Breast epithelium (tissue), 4 donors: ENCODE results near the gene NFATC4. TPM values are rescaled to one million over a fixed set of nuclear protein-coding genes. Genes with fewer than 3 reads are reported as not detected.
A peak's percentile ranks its signal among the peaks of the same experiment; 100 is the strongest.

ENCODE experiments used
- DNase-seq, 2 donors: peaks; one replicate each; pipeline ENCODE4 v3.0.0-alpha.2; 2019; ENCODE audit warnings: low spot score in 2 of 2
- H3K27ac ChIP-seq, 2 donors: fragments of 200-600 bp; sonication (generic) in 1 of 2; one replicate each; pipeline ENCODE4 v1.5.1; 2016 to 2019; ENCODE audit warnings: mild to moderate bottlenecking in 1 of 2
- H3K27me3 ChIP-seq, 2 donors: fragments of 200-600 bp; sonication (generic) in 1 of 2; one replicate each; pipeline versions ENCODE4 v1.5.1 to v1.6.0; 2017 to 2019; ENCODE audit warnings: control low read depth in 1 of 2, mild to moderate bottlenecking in 1 of 2
- H3K36me3 ChIP-seq: fragments of 200-600 bp; one replicate; pipeline ENCODE4 v1.5.1; 2019
- H3K4me1 ChIP-seq, 2 donors: fragments of 200-600 bp; sonication (generic); one replicate each; pipeline ENCODE4 v1.5.1; 2016 to 2019; ENCODE audit warnings: control low read depth in 1 of 2
- H3K4me3 ChIP-seq, 3 donors: fragments of 200-600 bp; sonication (generic); 1 replicate in 2 of 3; 2 replicates in 1 of 3; pipeline ENCODE4 v1.5.1; 2016 to 2019; ENCODE audit warnings: mild to moderate bottlenecking in 3 of 3, moderate library complexity in 2 of 3
- H3K9me3 ChIP-seq, 2 donors: fragments of 200-600 bp; sonication (generic) in 1 of 2; one replicate each; pipeline ENCODE4 v1.5.1; 2016 to 2019; ENCODE audit warnings: control low read depth in 1 of 2
- POLR2A ChIP-seq: fragments of 450-650 bp; IDR thresholded peaks from one replicate; pipeline ENCODE4 v1.6.1; 2016; ENCODE audit warnings: antibody characterized with exemption, mild to moderate bottlenecking, moderate library complexity
- POLR2AphosphoS5 ChIP-seq, 3 donors: sonication (generic); formaldehyde crosslinking; IDR thresholded peaks; one replicate each; pipeline ENCODE4 v1.6.1; 2017; ENCODE audit warnings: antibody characterized with exemption in 3 of 3
- intact Hi-C: fragments of 100-400 bp; cut with DNase I; formaldehyde crosslinking; loops from one replicate; pipeline ENCODE4 v1.15.1; 2023; ENCODE audit warnings: low total_unique reads
- total RNA-seq, 3 donors: library from RNA; depleted of rRNA; stranded (reverse); fragments of >200 nt; gene quantifications; one replicate each; pipeline ENCODE4 v1.1.0, GENCODE V29; 2016
- TF ChIP-seq, protein P1 (sequence below), 3 donors: fragments of 450-650 bp; IDR thresholded peaks; one replicate each; pipeline ENCODE4 v1.5.1; 2016 to 2017; ENCODE audit warnings: antibody characterized with exemption in 3 of 3, mild to moderate bottlenecking in 3 of 3, moderate library complexity in 3 of 3

The NFATC4 gene
- total RNA-seq, 3 donors from 2014 or later: 28.6 to 67.2 (median 32.8) TPM

DNA sequence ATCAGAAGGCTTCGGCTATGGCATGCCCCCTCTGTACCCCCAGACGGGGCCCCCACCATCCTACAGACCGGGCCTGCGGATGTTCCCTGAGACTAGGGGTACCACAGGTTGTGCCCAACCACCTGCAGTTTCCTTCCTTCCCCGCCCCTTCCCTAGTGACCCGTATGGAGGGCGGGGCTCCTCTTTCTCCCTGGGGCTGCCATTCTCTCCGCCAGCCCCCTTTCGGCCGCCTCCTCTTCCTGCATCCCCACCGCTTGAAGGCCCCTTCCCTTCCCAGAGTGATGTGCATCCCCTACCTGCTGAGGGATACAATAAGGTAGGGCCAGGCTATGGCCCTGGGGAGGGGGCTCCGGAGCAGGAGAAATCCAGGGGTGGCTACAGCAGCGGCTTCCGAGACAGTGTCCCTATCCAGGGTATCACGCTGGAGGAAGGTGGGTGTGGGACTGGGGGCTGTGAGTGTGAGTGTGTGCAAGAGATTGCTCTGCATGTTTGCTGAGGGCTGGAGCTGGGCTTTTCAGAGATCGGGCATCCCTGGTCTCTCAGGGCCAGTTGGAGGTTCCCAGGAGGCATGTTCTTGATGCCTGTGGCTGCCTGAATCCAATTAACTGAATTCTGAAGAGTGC lies 8.6 kb downstream of the NFATC4 start:
- DNase-seq: no peak
- no peaks in the 10 kb centered on the region for H3K9me3 ChIP-seq
- no peaks in the 10 kb centered on the region for H3K36me3 ChIP-seq
- no peaks in the 10 kb centered on the region for H3K27me3 ChIP-seq
- no peak overlapping the region for H3K4me3 ChIP-seq
- no peaks in the 10 kb centered on the region for H3K4me1 ChIP-seq
- peak overlapping the region in 1 of 2 donors; percentile 63 for H3K27ac ChIP-seq
- intact Hi-C loops: no loop called here
- TF ChIP-seq, protein P1, sequence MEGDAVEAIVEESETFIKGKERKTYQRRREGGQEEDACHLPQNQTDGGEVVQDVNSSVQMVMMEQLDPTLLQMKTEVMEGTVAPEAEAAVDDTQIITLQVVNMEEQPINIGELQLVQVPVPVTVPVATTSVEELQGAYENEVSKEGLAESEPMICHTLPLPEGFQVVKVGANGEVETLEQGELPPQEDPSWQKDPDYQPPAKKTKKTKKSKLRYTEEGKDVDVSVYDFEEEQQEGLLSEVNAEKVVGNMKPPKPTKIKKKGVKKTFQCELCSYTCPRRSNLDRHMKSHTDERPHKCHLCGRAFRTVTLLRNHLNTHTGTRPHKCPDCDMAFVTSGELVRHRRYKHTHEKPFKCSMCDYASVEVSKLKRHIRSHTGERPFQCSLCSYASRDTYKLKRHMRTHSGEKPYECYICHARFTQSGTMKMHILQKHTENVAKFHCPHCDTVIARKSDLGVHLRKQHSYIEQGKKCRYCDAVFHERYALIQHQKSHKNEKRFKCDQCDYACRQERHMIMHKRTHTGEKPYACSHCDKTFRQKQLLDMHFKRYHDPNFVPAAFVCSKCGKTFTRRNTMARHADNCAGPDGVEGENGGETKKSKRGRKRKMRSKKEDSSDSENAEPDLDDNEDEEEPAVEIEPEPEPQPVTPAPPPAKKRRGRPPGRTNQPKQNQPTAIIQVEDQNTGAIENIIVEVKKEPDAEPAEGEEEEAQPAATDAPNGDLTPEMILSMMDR (IDR thresholded peaks at IDR 0.05): no peak
- TF ChIP-seq POLR2A (no peak), POLR2AphosphoS5 (IDR thresholded peaks at IDR 0.05) (no peak)

DNA sequence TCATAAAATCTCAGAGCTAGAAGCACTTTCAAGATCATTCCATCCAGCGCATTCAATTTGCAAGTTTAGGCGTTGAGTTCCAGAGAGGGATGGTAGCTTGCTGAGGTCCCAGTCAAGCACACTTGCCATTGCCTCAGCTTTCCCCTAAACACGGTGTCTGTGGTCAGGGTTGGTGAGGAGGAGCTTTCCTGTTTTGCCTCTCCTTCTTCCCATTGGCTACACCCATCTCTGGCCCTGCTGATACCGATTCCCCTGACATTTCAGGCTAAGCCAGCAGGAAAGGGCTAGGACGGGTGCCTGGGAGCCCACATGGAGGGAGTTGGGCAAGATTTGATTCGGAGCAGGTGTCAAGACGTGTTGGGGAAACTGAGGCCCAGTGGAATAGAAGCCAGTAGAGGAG lies 9.1 kb downstream of the NFATC4 start:
- no peaks in the 10 kb centered on the region for H3K4me1 ChIP-seq
- no peaks in the 10 kb centered on the region for H3K36me3 ChIP-seq
- intact Hi-C loops: no loop called here
- no peak for DNase-seq
- no peaks in the 10 kb centered on the region for H3K27me3 ChIP-seq
- H3K27ac ChIP-seq: peak overlapping the region in 1 of 2 donors; percentile 63
- TF ChIP-seq POLR2AphosphoS5 (IDR thresholded peaks at IDR 0.05) (no peak), POLR2A (no peak)
- TF ChIP-seq, protein P1 (IDR thresholded peaks at IDR 0.05): no peak
- no peaks in the 10 kb centered on the region for H3K9me3 ChIP-seq
- no peak overlapping the region for H3K4me3 ChIP-seq

DNA sequence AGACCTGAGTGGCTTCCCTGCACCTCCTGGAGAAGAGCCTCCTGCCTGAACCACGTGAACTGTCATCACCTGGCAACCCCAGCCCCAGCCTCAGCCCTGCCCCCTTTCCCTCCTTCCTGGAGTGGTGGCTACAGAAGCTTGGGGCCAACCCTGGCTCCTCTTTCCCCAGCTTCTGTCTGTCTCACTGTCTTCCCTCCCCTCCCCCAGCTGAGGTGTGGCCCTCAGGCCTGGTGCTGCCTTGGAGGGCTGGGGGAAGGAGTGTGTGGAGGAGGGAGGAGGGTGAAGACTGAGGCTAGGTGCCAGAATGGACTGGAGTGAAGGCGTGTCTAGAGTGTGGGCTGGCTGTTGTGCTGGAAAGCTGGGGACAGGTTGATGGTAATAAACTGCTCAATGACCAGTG lies 9.7 kb downstream of the NFATC4 start:
- no peaks in the 10 kb centered on the region for H3K4me1 ChIP-seq
- H3K36me3 ChIP-seq: no peaks in the 10 kb centered on the region
- peak in 1 of 2 donors; percentile 48 for DNase-seq
- no peaks in the 10 kb centered on the region for H3K9me3 ChIP-seq
- no peaks in the 10 kb centered on the region for H3K27me3 ChIP-seq
- peak overlapping the region in 1 of 2 donors; percentile 63 for H3K27ac ChIP-seq
- intact Hi-C loops: no loop called here
- no peak overlapping the region for H3K4me3 ChIP-seq
- TF ChIP-seq POLR2A: no peak
- TF ChIP-seq, protein P1 (IDR thresholded peaks at IDR 0.05): no peak
- TF ChIP-seq POLR2AphosphoS5 (IDR thresholded peaks at IDR 0.05): no peak

DNA sequence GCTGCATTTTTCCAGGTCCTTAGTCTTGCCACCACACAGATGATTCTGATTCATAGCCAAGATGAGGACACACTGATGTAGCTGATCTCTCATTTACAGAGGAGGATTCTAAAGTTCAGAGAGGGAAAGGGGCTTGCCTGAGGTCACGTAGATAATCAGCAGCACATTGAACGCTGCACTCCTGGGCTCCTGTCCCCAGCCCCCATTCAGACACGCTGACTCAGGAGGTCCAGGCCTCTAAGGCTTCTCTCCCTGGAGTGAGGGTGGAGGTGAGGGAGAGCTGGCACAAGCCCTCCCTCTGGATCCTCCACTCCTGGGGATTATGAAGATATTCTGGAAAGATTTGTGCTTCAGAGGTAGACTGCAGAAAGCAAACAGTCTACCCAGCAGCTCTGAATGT lies 10.3 kb downstream of the NFATC4 start:
- no peaks in the 10 kb centered on the region for H3K27me3 ChIP-seq
- intact Hi-C loops: no loop called here
- no peaks in the 10 kb centered on the region for H3K36me3 ChIP-seq
- H3K4me3 ChIP-seq: no peak overlapping the region
- H3K27ac ChIP-seq: peak overlapping the region in 1 of 2 donors; percentile 63
- TF ChIP-seq, protein P1 (IDR thresholded peaks at IDR 0.05): no peak
- no peak for TF ChIP-seq POLR2A
- DNase-seq: no peak
- no peaks in the 10 kb centered on the region for H3K4me1 ChIP-seq
- no peaks in the 10 kb centered on the region for H3K9me3 ChIP-seq

DNA sequence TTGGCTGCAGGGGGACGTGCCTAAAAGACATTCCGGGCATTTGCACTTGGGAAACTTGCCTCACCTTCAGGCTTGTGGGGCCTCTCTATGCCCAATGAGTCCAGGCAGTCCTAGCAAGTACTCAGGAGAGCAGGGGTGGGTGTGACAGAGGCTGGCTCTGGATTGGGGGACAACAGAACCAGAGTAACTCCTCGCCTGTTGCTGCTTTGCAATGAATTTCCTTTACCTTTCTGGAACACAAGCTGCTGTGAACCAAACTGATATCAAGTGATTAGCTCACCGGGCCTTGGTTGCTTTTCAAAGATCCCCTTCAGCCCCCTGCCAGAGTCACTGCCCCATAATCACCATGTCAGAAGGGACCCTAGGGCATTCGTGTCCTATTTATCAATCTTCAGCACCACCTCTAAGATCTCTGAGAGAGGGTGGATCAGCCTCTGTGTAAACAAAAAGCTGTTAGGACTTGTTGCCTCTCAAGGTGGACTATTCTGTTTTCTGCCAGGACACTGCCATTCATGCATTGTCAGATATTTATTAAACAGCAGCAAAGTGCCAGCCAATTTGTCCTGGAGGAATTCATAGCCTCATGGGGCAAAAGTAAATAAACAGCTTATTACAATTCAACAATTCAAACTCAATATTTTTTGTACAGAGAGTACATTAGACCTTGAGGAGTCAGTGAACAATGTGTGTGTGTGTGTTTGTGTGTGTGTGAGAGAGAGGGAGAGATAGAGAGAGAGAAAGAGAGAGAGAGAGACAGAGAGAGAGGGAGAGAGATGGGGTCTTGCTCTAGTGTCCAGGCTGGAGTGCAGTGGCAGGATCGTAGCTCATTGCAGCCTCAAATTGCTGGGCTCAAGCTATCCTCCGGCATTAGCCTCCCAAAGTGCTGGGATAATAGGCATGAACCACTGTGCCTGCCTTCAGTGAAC lies 11.3 kb downstream of the NFATC4 start:
- TF ChIP-seq POLR2A (no peak), POLR2AphosphoS5 (IDR thresholded peaks at IDR 0.05) (no peak)
- TF ChIP-seq, protein P1 (IDR thresholded peaks at IDR 0.05): no peak
- H3K4me3 ChIP-seq: no peak overlapping the region
- no peaks in the 10 kb centered on the region for H3K4me1 ChIP-seq
- no peaks in the 10 kb centered on the region for H3K27me3 ChIP-seq
- intact Hi-C loops: no loop called here
- H3K9me3 ChIP-seq: no peaks in the 10 kb centered on the region
- peak overlapping the region in 1 of 2 donors; percentile 63 for H3K27ac ChIP-seq
- DNase-seq: no peak
- no peaks in the 10 kb centered on the region for H3K36me3 ChIP-seq
